HG03565 (cell line): ENCODE results near the gene ALPK3.

Source experiments
- ATAC-seq: cut with Tn5 transposase; IDR thresholded peaks from one replicate; pipeline ENCODE4 v1.9.1; 2021; ENCODE audit warnings: mild to moderate bottlenecking, moderate library complexity; ENCODE audit not compliant: unreplicated experiment

Gene ALPK3

GRCh38 chr15:84914909-84915605, 97.9 kb downstream of the ALPK3 start:
- peak; percentile 96 for ATAC-seq

- no peak for ATAC-seq
Observed at GRCh38 chr15:84915606-84915958, 98.4 kb downstream of the ALPK3 start.

- ATAC-seq = no peak
Observed at GRCh38 chr15:84917452-84917851, 100.3 kb downstream of the ALPK3 start.

GRCh38 chr15:84919106-84919667, 102.0 kb downstream of the ALPK3 start:
- ATAC-seq = no peak

- ATAC-seq = no peak
Observed at GRCh38 chr15:84921121-84921520, 104.0 kb downstream of the ALPK3 start.

GRCh38 chr15:84922530-84922929, 105.4 kb downstream of the ALPK3 start:
- ATAC-seq = no peak
